ENCODE data around the gene DPP3. TPM values are rescaled to one million over a fixed set of nuclear protein-coding genes. Genes with fewer than 3 reads are reported as not detected.

DPP3 gene
- total RNA-seq, 1 donor from 2014 or later, result 63.3 TPM

DNA sequence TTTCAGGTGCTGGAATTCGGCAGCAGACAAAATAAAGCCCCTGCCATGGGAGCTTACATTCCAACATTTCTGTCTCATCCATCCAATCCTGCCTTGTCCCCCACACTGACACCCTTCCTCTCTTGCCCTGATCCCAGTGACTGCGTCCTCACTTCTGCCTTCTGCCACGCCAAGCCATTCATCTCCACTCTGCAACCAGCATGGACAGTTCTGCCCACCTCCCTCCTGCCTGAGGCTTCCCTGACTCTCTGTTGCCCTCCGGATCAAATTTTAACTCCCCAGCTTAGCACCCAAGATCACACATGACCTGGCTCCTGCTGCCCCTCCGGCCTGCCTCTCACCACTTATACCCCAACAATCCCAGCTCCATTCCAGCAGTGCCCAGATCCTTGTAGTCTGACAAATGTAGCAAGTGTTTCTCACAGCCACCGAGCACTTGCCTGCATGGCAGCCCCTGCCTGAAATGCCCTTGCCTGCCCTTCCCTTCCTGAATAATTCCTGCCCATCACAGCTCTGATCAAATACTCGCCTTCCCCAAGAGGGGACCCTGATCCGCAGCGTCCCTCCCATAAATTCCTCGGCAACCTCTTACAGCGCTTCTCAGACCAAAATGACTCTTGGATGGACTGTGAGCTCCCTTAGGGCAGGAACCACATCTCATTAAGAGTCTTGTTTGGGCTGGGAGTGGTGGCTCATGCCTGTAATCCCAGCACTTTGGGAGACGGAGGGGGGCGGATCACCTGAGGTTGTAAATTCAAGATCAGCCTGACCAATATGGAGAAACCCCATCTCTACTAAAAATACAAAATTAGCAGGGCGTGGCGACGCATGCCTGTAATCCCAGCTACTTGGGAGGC lies 68.8 kb downstream of the DPP3 start:
- Mint-ChIP-seq H3K27me3 (no peaks in the 10 kb centered on the region), H3K27ac (no peak overlapping the region), H3K4me3 (no peak overlapping the region), H3K9me3 (no peaks in the 10 kb centered on the region), H3K4me1 (peaks cover 19% of the 10 kb centered on the region), H3K36me3 (ENCODE audit: low read depth) (no peaks in the 10 kb centered on the region)
- TF ChIP-seq, protein P1, sequence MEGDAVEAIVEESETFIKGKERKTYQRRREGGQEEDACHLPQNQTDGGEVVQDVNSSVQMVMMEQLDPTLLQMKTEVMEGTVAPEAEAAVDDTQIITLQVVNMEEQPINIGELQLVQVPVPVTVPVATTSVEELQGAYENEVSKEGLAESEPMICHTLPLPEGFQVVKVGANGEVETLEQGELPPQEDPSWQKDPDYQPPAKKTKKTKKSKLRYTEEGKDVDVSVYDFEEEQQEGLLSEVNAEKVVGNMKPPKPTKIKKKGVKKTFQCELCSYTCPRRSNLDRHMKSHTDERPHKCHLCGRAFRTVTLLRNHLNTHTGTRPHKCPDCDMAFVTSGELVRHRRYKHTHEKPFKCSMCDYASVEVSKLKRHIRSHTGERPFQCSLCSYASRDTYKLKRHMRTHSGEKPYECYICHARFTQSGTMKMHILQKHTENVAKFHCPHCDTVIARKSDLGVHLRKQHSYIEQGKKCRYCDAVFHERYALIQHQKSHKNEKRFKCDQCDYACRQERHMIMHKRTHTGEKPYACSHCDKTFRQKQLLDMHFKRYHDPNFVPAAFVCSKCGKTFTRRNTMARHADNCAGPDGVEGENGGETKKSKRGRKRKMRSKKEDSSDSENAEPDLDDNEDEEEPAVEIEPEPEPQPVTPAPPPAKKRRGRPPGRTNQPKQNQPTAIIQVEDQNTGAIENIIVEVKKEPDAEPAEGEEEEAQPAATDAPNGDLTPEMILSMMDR (IDR thresholded peaks at IDR 0.05), result no peak
- ATAC-seq (ENCODE audit: low read depth) (no peak), DNase-seq (no peak)
- intact Hi-C loops (cut with micrococcal nuclease), result loop anchor here (5.0 to 10.0 kb wide), 2 partner anchors 68 to 296 kb away; partner anchors contain the start of genes RBM14 and RCE1
- ChIA-PET CTCF (interaction anchor here (1.2 kb wide), 1 partner anchor 29 kb away, joined by 3 read pairs; no protein-coding TSS in a partner anchor), POLR2A (no interaction called here)

DNA sequence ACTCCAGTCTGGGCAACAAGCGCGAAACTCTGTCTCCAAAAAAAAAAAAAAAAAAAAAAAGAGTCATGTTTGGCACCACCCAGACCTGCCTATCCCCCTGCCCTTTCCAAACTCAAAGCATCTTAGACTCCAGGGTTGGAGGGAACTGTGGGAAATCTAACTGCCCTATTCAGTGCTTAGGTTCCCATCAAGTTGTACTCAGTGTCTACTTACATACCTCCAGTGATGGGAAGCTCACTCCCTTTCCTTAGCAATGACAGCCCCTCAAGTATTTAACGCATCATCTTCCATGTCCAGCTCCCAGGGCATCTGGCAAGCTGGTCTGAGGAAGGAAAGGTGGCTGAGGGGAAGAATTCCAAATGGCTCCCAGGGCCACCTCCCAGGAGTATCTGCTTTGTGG lies 69.5 kb downstream of the DPP3 start:
- Mint-ChIP-seq H3K27ac (no peak overlapping the region), H3K36me3 (ENCODE audit: low read depth) (no peaks in the 10 kb centered on the region), H3K27me3 (no peaks in the 10 kb centered on the region), H3K9me3 (no peaks in the 10 kb centered on the region), H3K4me1 (peaks cover 14% of the 10 kb centered on the region), H3K4me3 (no peak overlapping the region)
- DNase-seq (no peak), ATAC-seq (ENCODE audit: low read depth) (no peak)
- intact Hi-C loops (cut with micrococcal nuclease), result loop anchor here (5.0 to 10.0 kb wide), 2 partner anchors 68 to 295 kb away; partner anchors contain the start of genes RBM14 and RCE1
- ChIA-PET POLR2A (no interaction called here), CTCF (interaction anchor here (1.2 kb wide), 1 partner anchor 28 kb away, joined by 3 read pairs; no protein-coding TSS in a partner anchor)
- TF ChIP-seq, protein P1 (IDR thresholded peaks at IDR 0.05), result no peak

DNA sequence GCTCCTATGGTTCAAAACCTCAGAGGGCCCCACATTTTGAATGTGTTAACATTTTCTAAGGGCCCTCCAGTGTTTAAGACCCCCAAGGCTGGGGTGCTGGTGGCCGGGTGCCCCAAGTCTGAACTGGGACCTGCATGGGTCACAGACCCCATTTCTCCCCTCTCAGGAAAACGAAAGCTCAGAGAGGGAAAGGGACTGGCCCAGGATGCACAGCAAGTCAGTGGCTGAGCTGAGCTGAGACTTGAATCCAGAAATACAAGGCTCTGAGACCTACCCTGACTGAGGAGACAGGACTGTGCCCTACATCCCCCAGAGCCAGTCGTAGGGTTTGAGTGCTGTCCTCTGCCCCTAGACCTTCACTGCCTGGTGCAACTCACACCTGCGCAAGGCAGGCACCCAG lies 70.7 kb downstream of the DPP3 start:
- TF ChIP-seq, protein P1 (IDR thresholded peaks at IDR 0.05), result no peak
- Mint-ChIP-seq H3K36me3 (ENCODE audit: low read depth) (no peaks in the 10 kb centered on the region), H3K4me3 (no peak overlapping the region), H3K27me3 (no peaks in the 10 kb centered on the region), H3K4me1 (peaks cover 7% of the 10 kb centered on the region), H3K9me3 (no peaks in the 10 kb centered on the region), H3K27ac (no peak overlapping the region)
- no peak for ATAC-seq (ENCODE audit: low read depth)
- no peak for DNase-seq
- CTCF ChIA-PET, result no interaction called here
- intact Hi-C loops (cut with micrococcal nuclease), result no loop called here
- POLR2A ChIA-PET, result no interaction called here

DNA sequence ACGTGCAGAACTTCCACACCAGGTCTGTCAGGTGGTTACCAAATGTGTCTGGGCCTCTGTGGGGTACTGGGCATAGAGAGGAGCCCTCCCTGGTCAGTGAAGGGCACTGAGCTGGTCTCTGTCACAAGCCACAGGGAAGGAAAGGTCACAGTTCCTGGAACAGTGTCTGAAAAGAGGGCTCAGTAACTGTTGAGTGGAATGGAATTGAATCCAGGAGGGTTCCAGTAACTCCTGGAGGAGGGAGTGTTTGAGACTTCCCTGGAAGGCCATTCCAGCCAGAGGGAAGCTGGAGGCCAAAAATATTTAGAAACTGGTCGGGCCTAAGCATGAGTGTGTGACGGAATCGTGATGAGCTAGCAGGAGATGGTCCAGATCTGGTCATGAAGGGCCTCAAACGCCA lies 74.4 kb downstream of the DPP3 start:
- ChIA-PET CTCF (no interaction called here), POLR2A (interaction anchor here (0.6 kb wide), 1 partner anchor 85 kb away, joined by 4 read pairs; no protein-coding TSS in a partner anchor)
- Mint-ChIP-seq H3K4me3 (no peak overlapping the region), H3K27me3 (peaks cover 12% of the 10 kb centered on the region), H3K4me1 (peaks cover 7% of the 10 kb centered on the region), H3K36me3 (ENCODE audit: low read depth) (no peaks in the 10 kb centered on the region), H3K27ac (no peak overlapping the region), H3K9me3 (no peaks in the 10 kb centered on the region)
- DNase-seq (no peak), ATAC-seq (ENCODE audit: low read depth) (no peak)
- intact Hi-C loops (cut with micrococcal nuclease), result no loop called here
- TF ChIP-seq, protein P1 (IDR thresholded peaks at IDR 0.05), result no peak

DNA sequence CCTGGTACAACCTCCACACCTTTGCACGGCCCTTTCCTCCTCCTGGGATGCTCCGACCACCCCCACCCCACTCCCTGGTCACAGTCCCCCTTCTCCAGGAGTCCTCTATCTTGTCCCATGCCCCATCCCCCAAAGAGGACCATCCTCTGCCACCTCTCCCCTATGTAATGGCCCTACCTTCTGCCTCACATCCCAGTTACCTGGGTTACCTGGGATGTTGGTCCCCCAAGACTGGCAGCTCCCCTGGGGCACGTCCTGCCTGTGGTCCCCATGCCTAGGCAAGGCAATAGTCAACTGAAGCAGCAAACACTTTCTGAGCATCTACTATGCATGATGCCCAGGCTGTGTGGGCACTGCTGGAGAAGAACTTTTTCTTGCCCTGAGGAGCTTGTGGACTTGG lies 75.2 kb downstream of the DPP3 start:
- no peak overlapping the region for H3K4me3 Mint-ChIP-seq
- peaks cover 16% of the 10 kb centered on the region for H3K27me3 Mint-ChIP-seq
- no peaks in the 10 kb centered on the region for H3K36me3 Mint-ChIP-seq (ENCODE audit: low read depth)
- no peaks in the 10 kb centered on the region for H3K9me3 Mint-ChIP-seq
- TF ChIP-seq, protein P1 (IDR thresholded peaks at IDR 0.05), result no peak
- ChIA-PET CTCF (no interaction called here), POLR2A (interaction anchor here (0.6 kb wide), 2 partner anchors 9 to 15 kb away, joined by 3 to 5 read pairs; partner anchors contain the start of genes ACTN3 and ZDHHC24)
- intact Hi-C loops (cut with micrococcal nuclease), result no loop called here
- H3K4me1 Mint-ChIP-seq, result peaks cover 7% of the 10 kb centered on the region
- H3K27ac Mint-ChIP-seq, result no peak overlapping the region
- DNase-seq, result no peak
- ATAC-seq (ENCODE audit: low read depth), result no peak

Data from activated B cell treated with CpG ODN at 0.5 μM for 24 hours (primary cell).